GM21717 (cell line): Measurements from ENCODE around the gene SLC35F6.
"Not testable (repeated sequence)": the region's sequence is repeated elsewhere in the genome, so short reads cannot be mapped to it uniquely, and the experiment has no call there.

Experiments
- ATAC-seq: cut with Tn5 transposase; IDR thresholded peaks from one replicate; pipeline ENCODE4 v1.9.1; 2021; ENCODE audit warnings: mild to moderate bottlenecking, moderate library complexity; ENCODE audit not compliant: unreplicated experiment

SLC35F6 gene

DNA sequence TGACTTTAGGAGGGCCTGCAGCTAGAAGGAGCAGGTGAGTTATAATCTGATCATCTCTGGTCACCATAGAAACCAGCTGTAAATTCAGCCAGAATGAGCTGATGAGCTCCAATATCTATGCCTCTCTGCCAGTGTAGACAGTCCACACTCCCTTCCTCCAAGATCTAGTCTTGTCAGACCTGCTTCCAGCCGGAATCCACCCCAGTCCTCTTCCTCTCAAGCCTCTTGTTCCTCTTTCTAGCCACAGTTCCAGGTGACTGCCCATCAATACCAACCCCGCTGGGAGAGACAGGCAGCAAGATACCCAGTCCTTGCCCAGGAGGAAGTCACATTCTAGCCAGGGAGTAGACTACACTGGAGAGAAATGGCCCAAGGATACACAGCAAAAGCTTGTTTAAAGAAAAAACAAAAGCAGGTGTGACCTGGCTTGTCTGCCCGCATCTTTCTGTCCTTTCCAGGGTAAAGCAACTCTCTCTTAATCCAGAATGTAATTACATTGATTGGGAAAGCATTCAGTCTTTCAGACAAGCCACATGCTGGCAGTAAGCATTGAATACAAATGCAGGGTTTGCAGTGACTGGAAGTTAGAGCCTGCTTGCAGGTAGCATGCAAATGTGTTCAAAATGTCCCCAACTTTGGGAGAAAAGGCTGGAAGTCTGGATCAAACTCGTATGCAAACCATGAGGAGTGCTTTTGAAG, 9.0 kb upstream of the SLC35F6 start:
- ATAC-seq, result no peak

DNA sequence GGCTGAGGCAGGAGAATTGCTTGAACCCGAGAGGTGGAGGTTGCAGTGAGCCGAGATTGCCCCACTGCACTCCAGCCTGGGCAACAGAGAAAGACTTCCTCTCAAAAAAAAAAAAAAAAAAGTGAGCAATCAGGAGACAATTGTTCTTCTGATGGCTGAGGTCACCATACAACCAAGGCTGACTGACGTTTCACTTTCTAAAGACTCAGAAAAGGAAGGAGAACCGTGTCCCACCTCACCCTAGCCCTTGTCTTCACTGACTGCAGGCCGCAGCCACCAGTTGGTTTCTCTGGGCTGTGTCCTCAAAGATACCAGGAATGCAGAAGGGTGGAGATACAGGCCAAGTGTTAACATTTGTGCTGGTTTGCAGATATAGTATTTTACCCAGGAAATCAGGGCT, 7.7 kb upstream of the SLC35F6 start:
- ATAC-seq, result no peak

DNA sequence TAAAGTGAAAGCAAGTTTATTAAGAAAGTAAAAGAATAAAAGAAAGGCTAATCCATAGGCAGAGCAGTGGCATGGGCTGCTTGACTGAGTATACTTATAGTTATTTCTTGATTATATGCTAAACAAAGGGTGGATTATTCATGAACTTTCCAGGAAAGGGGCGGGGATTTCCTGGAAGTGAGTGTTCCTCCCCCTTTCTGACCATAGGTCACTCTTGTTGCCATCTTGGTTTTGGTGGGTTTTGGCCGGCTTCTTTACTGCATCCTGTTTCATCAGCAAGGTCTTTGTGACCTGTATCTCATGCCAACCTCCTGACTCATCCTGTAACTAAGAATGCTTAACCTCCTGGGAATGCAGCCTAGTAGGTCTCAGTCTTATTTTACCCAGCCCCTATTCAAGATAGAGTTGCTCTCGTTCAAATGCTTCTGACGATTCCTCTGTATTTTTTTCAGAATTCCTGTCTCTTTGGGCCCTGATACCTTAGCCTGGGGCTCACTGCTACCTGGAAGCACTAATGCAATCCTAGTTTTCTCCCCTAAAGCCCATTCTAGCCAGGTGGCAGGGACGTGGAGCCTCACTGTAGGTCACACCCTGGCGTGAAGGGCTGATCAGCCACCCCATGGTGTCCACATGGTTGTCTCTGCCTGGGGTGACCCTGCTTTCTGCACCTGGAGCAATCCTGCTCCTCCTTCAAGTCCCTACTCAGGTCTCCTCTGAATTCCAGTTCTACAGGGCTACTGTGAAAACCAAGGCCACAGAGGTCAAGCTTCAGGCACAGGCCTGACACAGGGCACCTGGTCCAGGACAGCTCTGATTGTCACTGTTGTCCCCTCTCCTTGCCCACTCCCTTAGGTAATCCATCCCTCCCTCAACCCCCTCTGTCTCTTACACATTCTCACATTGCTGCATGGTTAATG, 6.0 kb upstream of the SLC35F6 start:
- ATAC-seq, result no peak

DNA sequence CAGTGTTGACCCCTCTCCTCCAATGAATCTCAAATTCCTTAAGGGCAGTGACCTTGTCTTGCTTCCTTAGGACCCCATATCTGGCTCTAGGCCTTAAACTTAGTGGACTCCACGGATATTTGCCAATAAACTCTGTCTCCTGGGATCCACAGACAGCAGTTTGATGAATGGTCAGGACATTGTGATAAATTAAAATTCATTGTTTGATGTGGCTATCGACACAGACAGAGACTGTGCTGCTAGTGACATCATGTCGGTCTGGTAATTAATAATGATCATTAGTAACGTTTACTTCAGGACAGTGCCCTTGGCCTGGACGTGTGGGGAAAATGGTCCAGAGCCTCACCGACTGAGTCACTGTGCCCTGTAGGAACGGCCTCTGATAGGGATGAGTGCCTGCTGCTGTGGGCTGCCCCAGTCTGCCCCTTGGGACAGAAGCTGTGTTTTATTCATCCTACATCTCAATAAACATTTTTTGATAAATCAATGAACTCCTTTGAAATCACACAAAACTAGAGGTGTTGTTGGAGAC, 5.2 kb upstream of the SLC35F6 start:
- no peak for ATAC-seq

DNA sequence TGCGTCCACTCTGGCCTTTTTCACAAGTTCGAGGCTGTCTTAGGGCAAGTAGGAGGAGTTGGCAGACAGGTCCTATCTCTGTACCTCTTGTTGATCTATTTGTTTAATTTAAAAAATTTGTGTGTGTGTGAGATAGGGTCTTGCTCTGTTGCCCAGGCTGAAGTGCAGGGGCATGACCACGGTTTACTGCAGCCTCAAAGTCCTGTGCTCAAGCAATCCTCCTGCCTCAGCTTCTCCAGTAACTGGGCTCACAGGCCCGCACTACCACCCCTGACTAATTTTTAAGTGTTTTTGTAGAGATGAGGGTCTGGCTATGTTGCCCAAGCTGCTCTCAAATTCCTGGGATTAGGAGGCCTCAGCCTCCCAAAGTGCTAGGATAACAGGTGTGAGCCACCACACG, 4.2 kb upstream of the SLC35F6 start:
- ATAC-seq, result no peak

DNA sequence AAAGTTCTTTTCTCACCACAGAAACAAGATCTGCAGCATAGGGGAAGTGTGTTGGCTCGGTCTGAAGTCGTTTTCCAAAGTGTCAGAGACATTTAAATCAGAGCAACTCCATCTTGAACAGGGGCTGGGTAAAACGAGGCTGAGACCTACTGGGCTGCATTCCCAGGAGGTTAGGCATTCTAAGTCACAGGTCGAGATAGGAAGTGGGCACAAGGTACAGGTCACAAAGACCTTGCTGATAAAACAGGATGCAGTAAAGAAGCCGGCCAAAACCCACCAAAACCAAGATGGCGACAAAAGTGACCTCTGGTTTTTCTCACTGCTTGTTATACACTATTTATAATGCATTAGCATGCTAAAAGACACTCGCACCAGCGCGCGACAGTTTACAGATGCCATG, 3.1 kb upstream of the SLC35F6 start:
- not testable (repeated sequence) for ATAC-seq

DNA sequence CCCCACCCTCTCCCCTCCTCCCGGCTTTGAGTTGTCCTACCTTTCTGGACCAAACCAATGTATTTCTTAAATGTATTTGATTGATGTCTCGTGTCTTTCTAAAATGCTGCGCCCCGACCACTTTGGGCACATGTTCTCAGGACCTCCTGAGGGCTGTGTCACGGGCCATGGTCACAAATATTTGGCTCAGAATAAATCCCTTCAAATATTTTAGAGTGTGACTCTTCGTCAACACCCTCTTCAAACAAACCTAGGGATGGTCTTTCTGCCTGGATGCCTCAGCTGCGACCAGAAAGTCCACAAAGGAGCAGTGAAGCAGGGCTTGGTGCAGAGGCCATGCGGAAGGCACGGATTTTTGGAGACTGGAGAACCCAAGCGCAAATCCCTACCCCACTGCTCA, 1.1 kb upstream of the SLC35F6 start:
- no peak for ATAC-seq

DNA sequence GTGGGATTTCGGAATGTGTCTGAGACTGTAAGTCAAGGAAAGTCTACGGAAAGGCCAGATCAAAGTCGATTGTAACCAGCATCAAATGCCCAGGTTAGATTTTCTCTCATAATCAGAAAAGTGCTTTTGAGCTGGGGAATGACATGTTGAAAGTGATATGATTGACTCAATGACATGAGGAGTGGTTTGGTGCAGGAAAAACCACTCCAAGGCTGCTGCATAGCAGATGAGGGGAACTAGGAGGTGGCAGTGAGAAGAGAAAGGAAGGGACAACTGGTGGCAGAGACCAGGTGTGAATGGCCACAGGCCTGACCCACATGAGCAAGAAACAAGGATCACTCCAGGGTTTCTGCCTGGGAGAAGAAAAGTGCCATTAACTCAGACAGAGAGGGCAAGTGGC, 822 bp downstream of the SLC35F6 start:
- ATAC-seq, result no peak

DNA sequence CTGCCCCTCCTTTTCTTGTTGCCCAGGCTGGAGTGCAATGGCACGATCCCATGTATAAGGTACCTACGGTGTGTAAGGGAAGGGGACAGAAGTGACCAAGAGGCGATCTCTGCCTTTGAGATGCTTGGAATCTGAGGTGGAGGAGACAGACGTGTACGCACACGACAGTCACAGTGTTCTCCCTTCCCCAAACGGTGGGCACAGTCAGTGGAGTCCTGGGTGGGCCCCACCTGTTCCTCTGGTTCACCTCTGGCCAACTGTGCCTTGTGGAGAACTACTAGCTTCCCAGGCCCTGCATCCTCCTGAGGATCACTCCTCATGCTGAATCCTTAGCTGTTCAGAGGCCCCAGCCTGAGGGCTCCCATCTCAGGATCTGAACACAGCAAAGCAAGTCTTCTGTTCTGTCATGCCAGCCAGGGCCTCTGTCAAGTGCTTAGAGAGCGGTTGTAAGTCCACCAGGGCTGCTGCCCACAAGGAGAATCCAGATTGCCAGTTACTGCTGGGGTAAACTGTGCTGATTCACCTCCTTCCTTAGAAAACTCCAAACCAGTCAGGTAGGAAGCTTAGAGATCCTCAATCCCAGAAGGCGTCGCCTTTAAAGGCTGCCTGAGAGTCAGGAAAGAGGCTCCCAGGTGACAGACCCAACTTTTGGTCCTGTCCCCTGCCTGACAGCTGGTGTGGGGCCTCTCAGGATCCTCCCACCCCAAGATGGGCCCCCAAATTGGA, 1.6 kb downstream of the SLC35F6 start:
- no peak for ATAC-seq

DNA sequence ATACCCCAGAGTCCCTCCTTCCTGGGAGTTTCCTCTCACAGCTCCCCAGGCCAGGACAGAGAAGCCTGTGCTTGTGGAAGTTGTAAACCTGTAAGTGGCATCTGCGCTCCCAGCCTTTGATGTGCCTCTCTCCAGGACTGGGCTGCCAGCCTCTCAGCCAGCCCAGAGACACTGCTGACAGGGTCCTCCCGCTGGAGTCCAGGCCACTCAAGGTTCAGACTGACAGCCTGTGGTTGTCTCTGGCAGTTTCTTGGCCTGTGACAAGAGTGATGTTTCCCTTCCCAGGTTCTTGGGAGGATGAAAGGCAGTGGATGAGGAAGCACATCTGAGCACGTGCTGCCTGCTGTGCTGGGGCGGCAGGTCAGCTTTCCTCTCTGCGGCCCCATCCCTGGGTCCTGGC, 3.0 kb downstream of the SLC35F6 start:
- ATAC-seq, result no peak

DNA sequence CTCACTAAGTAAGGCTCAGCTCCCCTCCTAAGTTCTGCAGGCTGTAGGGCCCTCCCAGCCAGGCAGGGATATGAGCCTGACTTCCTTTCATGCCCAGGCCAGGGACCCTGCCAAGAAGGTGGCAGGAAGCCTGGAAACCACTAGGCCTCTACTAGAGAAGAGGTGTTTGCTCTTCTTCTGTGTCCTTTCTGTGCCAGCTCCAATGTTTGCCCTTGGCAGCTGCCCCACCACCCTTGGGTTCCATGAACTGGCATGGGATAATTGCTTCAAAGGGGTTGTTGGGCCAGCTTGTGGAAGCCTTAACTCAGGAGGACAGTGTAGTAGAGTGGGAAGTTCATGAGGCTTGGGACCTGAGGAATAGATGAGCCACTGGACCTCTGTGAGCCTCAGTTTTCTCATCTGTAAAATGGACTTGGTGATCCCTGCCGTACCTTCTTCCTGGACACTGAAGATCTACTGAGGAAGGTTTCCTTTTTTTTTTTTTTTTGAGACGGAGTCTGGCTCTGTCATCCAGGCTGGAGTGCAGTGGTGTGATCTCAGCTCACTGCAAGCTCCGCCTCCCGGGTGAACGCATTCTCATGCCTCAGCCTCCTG, 3.9 kb downstream of the SLC35F6 start:
- ATAC-seq, result no peak

DNA sequence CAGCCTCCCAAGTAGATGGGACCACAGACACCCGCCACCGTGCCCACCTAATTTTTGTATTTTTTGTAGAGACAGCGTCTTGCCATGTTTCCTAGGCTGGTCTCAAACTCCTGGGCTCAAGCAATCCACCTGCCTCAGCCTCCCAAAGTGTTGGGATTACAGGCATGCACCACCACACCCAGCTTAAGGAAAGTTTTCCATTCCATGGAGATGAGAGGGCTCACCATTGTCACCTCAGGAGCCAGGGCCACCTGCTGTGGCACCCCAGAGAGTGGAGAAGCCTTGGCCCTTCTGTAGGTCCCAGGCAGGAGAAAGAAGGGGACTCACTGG, 4.6 kb downstream of the SLC35F6 start:
- ATAC-seq, result no peak

DNA sequence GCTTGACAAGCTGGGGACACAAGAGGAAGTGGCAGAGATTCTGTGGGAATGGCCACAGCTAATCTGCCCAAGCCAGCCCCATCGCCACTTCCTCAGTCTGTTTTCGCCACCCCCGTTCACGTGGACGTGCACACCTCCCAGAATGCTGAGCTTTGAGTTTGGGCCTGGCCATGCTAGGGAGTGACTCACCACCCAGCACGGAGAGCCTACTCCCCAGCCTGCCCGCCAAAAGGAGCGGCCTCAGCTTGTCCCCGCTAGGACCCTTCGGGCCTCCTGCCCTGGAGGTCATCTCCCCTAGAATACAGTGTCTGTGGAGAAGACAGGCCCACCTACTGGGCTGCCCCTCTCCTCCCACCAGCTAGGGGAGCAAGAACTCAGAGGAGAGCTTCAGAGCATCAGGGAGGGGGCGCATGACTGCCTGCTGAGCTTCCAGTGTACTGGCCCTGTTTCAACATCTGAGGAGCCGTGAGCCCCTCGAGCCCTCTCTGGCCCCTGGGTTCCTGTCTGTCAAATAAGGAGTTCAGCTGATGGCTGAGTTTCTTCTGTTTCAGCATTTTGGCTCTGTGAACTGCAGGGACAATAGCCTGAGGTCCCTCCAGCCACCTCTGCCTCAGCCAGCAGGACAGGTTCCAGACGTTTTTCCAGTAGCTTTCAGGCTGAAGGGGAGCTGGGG, 5.1 kb downstream of the SLC35F6 start:
- ATAC-seq, result no peak

DNA sequence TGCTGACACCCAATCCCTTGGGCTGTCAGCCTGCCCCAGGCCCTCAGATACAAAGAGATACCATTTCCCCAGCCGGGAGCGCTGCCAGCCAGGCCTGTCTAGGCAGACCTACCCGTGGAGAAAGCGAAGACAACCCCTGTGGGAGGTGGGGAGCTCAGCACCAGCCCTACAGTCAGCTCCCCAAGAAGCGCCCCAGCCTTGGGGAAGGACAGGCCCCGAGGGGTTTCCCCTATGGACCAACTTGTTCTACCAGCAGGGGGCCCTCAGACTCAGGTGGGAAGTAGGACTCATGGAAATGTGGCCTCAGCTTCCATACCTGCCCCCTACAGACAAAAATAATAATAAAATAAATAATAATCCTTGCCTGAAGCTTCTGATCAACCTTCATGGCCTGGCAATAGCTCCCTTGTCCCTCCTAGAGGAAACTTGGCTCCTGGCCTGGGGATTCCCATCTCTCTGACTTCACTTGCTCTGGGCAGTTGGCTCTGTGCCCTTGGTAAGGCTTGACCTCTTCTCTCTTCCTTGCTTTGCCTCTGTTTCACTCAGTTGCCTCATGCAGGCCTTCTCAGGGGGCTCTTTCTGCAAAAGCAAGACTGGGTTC, 7.0 kb downstream of the SLC35F6 start:
- no peak for ATAC-seq

DNA sequence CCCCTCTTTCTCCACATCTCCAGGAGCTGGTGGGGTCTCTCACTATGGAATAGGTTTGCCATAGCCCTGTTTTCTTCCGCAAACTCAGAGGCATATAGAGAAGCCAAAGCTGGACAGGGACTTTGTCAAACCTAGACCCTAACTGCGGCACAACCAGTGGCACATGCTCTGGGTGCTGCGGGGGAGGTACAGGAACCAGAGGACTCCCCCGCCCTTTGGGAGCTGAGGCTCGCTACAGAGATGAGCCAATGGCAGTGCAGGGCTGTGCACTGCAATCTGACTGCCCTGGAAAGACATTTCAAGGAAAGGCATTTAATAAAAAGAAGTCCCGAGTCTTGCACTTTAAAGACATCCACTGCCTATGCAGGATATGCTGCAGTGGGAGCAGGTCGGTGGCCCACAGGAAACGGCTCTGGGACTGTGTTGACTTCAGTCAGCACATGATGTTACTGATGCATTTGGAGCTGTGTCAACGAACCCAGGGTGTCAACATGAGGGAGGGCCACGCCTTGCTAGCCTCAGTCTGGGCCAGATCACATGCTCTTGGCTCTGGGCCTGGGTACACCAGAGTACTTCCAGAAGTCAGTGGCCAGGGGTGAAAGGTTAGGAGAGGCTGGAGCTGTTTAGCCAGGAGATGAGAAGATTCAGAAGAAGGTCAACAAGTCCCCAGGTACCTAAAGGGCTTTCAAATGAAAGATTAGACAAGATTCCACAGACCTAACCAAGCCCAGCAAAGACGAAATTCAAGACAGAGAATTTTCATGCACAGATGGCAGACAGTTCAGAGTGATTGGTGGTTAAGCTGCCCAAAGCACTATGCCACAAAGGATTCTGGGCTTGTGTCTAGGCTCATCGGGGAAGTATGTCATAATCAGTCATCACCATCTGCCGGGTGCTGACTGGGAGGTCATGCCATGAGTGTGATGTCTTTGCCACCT, 8.2 kb downstream of the SLC35F6 start:
- ATAC-seq, result no peak

DNA sequence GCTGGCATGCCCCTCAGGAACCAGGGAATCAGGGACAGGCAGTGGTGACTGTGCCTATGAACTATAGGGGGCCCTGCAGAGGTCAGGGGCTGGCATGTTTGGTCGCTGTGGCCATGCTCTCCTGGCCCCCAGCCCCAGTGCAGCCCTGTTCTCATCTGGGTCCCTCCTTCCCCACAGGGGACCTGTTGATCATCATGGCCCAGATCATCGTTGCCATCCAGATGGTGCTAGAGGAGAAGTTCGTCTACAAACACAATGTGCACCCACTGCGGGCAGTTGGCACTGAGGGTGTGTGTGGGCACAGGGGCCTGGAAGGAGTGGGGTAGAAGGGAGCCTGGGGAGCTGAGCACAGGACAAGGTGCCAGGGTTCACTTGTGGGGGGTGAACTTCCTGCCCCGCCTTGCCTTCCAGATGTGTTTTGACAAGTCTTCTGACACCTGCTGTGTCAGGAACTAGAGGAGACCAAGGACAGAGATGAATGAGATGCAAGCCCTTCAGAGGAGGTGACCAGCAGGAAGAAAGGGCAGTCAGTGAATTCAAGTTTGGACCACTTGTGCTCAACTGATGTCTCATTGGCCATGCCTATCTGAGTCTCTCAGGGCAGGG, 12.2 kb downstream of the SLC35F6 start:
- no peak for ATAC-seq

DNA sequence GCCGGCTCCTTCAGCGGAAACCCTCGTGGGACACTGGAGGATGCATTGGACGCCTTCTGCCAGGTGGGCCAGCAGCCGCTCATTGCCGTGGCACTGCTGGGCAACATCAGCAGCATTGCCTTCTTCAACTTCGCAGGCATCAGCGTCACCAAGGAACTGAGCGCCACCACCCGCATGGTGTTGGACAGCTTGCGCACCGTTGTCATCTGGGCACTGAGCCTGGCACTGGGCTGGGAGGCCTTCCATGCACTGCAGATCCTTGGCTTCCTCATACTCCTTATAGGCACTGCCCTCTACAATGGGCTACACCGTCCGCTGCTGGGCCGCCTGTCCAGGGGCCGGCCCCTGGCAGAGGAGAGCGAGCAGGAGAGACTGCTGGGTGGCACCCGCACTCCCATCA, 14.0 kb downstream of the SLC35F6 start:
- ATAC-seq, result no peak

DNA sequence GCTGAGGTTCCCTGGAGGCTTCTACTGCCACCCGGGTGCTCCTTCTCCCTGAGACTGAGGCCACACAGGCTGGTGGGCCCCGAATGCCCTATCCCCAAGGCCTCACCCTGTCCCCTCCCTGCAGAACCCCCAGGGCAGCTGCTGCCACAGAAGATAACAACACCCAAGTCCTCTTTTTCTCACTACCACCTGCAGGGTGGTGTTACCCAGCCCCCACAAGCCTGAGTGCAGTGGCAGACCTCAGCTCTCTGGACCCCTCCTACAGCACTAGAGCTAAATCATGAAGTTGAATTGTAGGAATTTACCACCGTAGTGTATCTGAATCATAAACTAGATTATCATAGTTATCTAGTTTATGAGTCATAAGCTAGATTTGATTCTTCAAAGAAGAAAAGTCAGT, 14.4 kb downstream of the SLC35F6 start:
- ATAC-seq, result no peak
